Measurements from ENCODE around the gene SYNE1. TPM values are rescaled to one million over a fixed set of nuclear protein-coding genes. Genes with fewer than 3 reads are reported as not detected.

The SYNE1 gene
- total and polyA plus RNA-seq, 2 of the 8 experiments (the other 6 are each of a cell fraction or from before 2014, with no cell fraction given), result 2.8 to 5.5 TPM

DNA sequence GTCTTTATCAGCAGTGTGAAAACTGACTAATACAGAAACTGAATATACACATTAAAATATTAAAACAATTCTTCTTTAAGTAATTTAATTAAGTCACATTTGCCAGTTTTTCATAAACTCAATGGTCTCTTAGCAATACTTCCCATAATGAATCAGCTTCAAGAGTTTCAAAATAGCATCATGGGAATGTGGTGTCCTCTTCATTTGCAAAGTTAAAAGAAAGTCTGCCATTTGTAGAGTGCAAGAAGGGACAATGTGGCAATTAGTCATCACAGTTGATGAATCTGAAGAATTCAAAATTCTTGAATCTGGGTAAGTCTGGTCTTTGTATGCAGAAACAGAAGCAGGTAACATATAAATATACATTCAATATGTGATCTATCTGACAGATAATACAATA lies 38.7 kb downstream of the SYNE1 start (continued):
- TF ChIP-seq NANOG (IDR thresholded peaks at IDR 0.05; ENCODE audit: insufficient read depth, low read depth, low read length, poor library complexity, severe bottlenecking) (no peak), CBX5 (IDR thresholded peaks at IDR 0.05; ENCODE audit: low read depth, low read length) (no peak), SP4 (IDR thresholded peaks at IDR 0.05; ENCODE audit: low read length) (no peak), SUZ12 (IDR thresholded peaks at IDR 0.05; ENCODE audit: low read length) (no peak), BRCA1 (IDR thresholded peaks at IDR 0.05; ENCODE audit: low read depth, low read length) (no peak), CREB1 (IDR thresholded peaks at IDR 0.05) (no peak)
- TF ChIP-seq, protein P1, sequence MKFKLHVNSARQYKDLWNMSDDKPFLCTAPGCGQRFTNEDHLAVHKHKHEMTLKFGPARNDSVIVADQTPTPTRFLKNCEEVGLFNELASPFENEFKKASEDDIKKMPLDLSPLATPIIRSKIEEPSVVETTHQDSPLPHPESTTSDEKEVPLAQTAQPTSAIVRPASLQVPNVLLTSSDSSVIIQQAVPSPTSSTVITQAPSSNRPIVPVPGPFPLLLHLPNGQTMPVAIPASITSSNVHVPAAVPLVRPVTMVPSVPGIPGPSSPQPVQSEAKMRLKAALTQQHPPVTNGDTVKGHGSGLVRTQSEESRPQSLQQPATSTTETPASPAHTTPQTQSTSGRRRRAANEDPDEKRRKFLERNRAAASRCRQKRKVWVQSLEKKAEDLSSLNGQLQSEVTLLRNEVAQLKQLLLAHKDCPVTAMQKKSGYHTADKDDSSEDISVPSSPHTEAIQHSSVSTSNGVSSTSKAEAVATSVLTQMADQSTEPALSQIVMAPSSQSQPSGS (IDR thresholded peaks at IDR 0.05; ENCODE audit: low read length), result no peak

Measured in H1 (cell line).